Peyer's patch (tissue), 4 donors: ENCODE measurements around the gene STRN3.

Experiments used
- POLR2A ChIP-seq, 2 donors: fragments of 450-650 bp; IDR thresholded peaks; one replicate each; pipeline ENCODE4 v1.5.1; 2017; ENCODE audit warnings: antibody characterized with exemption in 2 of 2, mild to moderate bottlenecking in 2 of 2, moderate library complexity in 2 of 2
- TF ChIP-seq, protein P1 (sequence below), 6 experiments: fragments of 450-650 bp in 4 of 6; fragments of 200-600 bp in 2 of 6; sonication (generic) in 1 of 6; IDR thresholded peaks; one replicate each; pipeline ENCODE4 v1.5.1; 2017 to 2019; ENCODE audit warnings: antibody characterized with exemption in 6 of 6, mild to moderate bottlenecking in 3 of 6, moderate library complexity in 1 of 6

DNA sequence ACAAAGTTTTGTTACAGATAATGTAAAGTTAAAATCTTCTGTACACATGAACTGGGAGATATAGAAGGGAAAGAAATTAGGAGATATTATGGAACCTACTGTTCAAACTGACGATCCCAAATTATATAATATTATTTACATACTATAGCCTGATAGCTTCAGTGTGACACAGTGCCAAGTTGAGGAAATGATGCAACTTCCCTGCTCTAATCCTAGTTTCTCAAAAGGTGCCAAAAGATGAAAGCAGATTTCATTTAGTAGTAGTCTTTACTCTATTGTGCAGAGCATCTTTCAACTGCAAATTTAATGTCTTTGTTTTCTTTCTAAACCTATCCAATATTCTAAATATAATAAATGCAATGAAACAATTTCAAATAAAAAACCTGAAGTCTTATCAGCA is 104.9 kb downstream of the STRN3 start:
- TF ChIP-seq, protein P1, sequence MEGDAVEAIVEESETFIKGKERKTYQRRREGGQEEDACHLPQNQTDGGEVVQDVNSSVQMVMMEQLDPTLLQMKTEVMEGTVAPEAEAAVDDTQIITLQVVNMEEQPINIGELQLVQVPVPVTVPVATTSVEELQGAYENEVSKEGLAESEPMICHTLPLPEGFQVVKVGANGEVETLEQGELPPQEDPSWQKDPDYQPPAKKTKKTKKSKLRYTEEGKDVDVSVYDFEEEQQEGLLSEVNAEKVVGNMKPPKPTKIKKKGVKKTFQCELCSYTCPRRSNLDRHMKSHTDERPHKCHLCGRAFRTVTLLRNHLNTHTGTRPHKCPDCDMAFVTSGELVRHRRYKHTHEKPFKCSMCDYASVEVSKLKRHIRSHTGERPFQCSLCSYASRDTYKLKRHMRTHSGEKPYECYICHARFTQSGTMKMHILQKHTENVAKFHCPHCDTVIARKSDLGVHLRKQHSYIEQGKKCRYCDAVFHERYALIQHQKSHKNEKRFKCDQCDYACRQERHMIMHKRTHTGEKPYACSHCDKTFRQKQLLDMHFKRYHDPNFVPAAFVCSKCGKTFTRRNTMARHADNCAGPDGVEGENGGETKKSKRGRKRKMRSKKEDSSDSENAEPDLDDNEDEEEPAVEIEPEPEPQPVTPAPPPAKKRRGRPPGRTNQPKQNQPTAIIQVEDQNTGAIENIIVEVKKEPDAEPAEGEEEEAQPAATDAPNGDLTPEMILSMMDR (IDR thresholded peaks at IDR 0.05), result no peak
- no peak for TF ChIP-seq POLR2A (IDR thresholded peaks at IDR 0.05)
